Activated naive CD4-positive, alpha-beta T cell (primary cell): ENCODE measurements around the gene PRSS36.
"Not testable (repeated sequence)": the region's sequence is repeated elsewhere in the genome, so short reads cannot be mapped to it uniquely, and the experiment has no call there.

Experiments
- DNase-seq, 4 experiments: peaks; one replicate each; lab custom pipeline; 2025; lab: John Stamatoyannopoulos, UW

PRSS36 gene

GRCh38 chr16:31141489-31142108 is 8.3 kb downstream of the PRSS36 start:
- peak in 1 of 4 experiments; percentile 6 for DNase-seq

GRCh38 chr16:31141071-31141469 is 8.8 kb downstream of the PRSS36 start:
- DNase-seq, result not testable (repeated sequence)

- no peak for DNase-seq
Observed at GRCh38 chr16:31138621-31139578, 11.0 kb downstream of the PRSS36 start.

DNA sequence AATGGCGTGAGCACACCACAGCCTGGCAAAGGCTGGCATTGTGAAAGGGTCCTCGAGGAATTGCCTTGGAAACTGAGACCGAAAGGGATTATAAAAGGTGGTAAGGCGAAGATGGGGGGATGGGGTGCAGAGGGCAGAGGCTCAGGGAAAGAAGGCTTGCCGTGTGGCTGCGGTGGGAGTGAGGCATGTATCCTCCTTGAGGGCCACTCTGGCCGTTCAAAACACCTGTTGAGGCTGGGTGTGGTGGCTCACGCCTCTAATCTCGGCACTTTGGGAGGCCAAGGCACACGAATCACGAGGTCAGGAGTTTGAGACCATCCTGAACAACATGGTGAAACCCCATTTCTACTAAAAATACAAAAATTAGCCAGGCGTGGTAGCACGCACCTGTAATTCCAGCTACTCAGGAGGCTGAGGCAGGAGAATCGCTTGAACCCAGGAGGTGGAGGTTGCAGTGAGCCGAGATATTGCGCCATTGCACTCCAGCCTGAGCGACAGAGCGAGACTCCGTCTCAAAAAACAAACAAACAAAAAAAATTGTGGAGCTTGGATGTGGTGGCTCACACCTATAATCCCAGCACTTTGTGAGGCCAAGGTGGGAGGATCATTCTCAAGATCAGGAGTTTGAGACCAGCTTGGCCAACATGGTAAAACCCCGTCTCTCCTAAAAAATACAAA is 12.9 kb downstream of the PRSS36 start:
- not testable (repeated sequence) for DNase-seq

DNA sequence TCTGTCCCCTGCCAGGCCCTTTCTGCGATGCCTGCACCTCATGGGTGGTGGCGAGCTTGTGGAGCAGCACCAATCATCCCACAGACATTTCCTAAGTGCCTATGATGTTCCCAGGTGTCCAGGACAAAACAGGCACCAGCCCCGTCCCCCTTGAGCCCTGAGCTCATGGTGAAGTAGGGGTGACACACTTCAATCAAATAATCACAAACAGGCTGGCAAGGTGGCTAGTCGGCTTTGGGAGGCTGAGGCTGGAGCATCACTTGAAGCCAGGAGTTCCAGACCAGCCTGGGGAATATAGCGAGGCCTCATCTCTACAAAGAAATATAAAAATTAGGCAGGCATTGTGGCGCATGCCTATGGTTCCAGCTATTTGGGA is 13.6 kb downstream of the PRSS36 start:
- DNase-seq, result no peak

GRCh38 chr16:31135535-31136286 is 14.2 kb downstream of the PRSS36 start, which contains the start of gene PRSS8:
Gene PRSS8 (minus strand): TSS chr16:31135727. CDS start chr16:31135498, 229 bp downstream.
- no peak for DNase-seq

GRCh38 chr16:31134625-31135534 is 15.0 kb downstream of the PRSS36 start:
- no peak for DNase-seq

GRCh38 chr16:31134091-31134571 is 15.7 kb downstream of the PRSS36 start:
- DNase-seq, result no peak

DNA sequence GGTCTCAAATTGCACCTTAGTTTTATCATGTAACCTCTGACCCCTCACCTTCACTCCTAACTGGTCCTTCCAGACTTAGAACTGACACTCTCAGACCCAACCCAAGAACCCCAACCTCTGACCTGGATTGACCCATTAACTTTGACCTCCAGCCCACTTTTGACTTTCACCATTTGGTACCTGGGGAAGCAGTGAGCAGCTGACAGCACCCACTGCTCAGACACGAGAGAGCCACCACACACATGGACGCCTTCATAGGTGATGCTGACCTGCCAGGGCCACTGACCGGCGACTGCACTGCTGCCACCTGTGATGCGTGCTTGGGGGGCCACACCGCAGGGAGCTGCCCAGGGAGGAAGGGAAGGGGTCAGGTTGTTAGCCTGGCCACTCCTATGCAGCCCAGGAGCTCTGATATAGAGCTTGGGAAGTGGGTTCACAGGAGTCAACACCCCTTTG is 16.8 kb downstream of the PRSS36 start:
- DNase-seq, result no peak

DNA sequence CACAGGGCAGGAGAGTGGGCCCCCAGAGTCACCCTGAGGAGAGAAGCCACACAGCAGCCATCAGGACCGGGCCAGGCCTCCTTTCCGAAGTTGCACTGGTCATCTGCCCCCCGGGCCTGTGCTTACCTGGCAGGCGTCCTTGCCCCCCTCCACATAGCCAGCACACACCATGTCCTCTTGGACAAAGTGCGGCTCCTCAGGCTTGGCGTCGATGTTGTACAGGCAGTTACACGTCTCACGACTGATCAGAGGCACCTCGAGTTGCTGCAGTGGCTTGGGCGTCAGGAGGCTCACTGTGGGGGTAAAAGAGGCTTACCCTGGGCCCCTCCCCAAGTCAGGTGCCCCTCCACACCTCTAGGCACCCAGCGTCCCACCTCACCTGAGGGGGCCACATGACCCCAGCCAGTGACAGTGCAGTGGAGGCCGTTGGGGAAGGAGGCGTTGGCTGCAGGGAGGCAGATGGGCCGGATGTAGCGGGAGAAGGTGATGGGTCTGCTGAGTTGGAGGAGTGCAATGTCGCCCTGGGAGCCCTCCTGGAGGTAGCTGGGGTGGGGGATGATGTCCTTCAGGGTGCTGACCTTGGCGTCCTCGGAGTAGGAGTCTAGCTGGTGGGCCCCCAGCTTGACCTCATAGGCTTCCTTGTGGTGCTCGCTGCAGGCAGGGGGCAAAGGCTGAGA is 17.4 kb downstream of the PRSS36 start:
- DNase-seq, result no peak

- DNase-seq, result no peak
Observed at GRCh38 chr16:31131841-31132271, 18.0 kb downstream of the PRSS36 start.

GRCh38 chr16:31131416-31131815 is 18.4 kb downstream of the PRSS36 start:
- no peak for DNase-seq

- no peak for DNase-seq
Observed at GRCh38 chr16:31130899-31131298, 19.0 kb downstream of the PRSS36 start.

GRCh38 chr16:31130336-31130891 is 19.5 kb downstream of the PRSS36 start:
- no peak for DNase-seq

DNA sequence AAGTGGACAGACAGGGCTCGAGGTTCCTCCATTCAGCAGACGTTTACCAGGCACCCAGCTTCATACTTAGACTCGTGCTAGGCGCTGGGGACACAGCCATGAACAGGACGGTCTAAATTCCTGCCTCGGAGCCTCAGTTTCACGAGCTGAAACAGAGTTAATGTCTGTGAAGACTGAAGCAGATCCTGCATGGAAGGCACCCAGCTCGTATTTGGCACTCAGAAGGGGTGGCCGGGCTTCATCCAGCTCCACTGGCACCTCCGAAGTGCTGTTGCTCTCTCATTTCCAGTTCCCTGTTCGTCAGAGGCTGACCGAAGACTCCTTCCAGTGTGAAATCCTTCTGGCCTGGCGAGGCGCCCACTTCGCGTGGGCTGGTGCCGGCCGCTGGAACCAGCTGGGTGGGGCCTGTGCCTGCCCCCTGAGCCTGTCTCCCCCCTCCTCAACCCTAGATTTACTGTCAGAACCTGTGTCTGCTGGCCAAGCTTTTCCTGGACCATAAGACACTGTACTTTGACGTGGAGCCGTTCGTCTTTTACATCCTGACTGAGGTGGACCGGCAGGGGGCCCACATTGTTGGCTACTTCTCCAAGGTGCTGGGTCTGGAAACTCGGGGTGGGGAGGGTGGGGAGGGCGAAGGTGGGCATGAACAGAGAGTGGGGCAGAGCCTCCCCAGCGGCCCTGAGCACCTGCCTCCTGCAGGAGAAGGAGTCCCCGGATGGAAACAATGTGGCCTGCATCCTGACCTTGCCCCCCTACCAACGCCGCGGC is 20.1 kb downstream of the PRSS36 start:
- DNase-seq, result no peak

GRCh38 chr16:31128711-31129567 is 20.9 kb downstream of the PRSS36 start:
- no peak for DNase-seq

- DNase-seq, result no peak
Observed at GRCh38 chr16:31127182-31127581, 22.7 kb downstream of the PRSS36 start.

DNA sequence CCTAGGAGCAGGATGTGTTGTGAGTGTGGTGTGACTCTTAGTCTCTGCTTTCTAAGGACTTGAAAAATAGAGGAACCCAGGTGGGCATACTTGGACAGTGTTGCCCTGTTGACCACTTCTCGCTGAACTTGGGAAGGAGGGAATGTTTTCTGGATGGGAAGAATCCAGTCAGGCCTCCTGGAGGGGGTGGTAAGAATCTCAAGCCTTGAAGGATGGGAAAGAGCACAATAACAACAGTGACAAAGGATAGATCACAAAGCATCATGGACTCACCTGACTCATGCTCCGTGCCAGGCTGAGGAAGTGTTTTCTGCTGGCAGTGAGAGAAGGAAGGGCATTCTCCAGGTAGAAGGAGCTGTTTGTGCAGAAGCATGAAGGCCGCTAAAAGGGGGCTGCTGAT is 24.0 kb downstream of the PRSS36 start:
- no peak for DNase-seq
